Urothelium cell line (cell line): Measurements from ENCODE around the gene OR14A16.

Experiments
- DNase-seq: peaks from one replicate; pipeline ENCODE4 v3.0.0; 2011; ENCODE audit warnings: low spot score, mixed read lengths
- FAIRE-seq: peaks from 2 replicates; lab custom pipeline; 2011; peaks lifted over from hg19 to GRCh38; lab: Jason Lieb, UNC

The OR14A16 gene

DNA sequence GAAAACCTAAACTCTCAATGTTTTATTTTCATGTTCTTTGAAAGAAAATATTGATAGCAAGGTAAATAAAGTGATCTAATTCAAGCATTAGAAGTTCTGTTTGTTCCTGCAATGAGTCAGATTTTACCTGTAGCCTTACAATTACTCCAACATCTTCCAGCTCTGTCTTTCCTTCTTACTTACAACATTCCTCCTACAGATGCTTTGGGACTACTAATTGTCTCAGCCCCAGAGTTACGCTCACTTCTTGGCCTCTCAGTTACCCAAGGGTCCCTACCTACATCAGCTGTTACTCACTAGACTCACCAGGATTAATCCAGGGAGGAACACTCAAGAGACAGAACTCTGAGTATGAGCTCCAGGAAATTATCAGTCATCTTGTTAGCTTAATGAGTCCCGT lies 26.4 kb downstream of the OR14A16 start:
- no peak for FAIRE-seq
- no peak for DNase-seq

DNA sequence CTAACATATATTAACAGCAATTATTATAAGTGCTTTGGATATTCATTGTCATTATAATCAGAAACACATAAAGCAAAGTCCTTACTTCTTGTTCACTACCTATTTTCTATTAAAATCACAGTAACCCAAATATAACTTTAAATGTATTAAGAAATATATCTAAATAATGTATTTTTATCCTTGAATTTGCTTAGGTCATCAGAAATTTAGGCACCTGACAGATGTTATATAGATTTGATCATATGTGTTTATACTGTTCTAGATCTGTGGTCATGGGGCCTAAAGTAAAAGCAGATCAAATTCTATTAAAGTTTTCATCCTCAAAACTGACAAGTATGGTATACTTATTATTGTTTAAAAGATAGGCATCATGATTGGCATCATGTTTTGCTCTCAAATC lies 54.3 kb downstream of the OR14A16 start:
- FAIRE-seq (no peak), DNase-seq (no peak)
